Measurements from ENCODE around the gene TMEM35B.
"Not testable (repeated sequence)": the region's sequence is repeated elsewhere in the genome, so short reads cannot be mapped to it uniquely, and the experiment has no call there.

Gene TMEM35B

DNA sequence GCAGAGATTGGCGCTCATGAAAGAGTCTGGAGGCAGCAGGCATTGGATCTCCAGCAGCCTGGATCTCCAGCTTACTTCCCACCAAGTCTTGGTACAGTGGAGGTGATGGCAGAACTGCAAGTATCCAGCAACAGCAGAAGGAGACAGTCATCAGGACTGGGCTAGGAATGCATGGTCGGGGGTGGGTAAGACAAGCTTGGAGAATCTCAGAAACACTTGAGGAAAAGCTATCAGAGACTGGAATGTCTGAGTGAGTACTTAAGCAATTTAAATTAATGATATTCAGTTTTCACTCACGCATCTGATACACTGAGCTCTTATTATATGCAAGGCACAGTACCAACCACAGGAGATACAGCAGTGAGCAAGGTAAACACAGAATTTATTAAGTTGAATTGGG is 9.8 kb downstream of the TMEM35B start:
- no peak for DNase-seq

DNA sequence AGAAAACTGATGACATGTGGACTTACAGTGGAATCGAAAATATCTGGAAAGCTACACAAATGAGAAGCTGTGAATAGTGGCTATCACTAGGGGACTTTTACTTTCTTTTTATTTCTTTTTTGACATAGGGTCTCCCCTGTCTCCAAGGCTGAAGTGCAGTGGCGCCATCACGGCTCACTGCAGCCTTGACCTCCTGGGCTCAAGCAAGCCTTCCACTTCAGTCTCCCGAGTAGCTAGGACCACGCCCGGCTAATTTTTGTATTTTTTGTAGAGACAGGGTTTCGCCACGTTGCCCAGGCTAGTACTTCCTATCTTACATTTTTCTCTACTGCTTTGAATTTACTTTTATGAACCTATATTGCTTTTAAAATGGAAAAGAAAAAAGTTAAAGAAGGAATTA is 10.5 kb downstream of the TMEM35B start:
- DNase-seq, result no peak

DNA sequence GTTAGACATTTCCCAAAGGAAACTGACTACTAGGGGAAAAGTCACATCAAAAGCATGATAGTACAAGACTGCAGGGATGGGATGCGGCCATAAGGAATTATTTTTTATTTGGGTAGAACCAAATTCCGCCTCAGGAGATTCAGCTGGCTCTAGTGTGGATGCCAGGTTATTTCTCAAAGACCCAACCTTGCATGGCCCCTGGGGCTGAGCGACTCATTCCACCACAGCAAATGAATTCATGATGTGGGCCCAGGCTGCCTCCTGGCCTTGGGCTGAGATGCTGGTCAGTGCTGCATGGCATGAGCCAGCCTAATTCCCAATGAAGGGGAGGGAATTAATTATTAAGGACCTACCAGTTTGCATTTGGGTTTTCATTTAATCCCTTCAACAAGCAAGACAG is 11.8 kb downstream of the TMEM35B start:
- DNase-seq, result no peak

DNA sequence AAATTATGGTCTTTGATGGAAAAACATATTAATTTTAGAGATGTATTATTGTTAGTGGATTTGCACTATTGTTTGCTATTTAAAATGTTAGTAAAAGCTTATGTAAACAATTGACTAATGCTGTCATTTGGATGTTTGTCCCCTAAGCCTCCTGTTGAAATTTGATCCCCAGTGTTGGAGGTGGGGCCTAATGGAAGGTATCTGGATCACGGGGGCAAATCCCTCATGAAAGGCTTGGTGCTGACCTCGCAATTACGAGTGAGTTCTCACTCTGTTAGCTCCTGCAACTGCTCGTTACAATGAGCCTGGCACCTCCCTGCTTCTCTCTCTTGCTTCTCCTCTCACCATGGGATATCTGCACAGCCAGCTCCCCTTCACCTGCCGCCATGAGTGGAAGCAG is 14.3 kb downstream of the TMEM35B start:
- no peak for DNase-seq

DNA sequence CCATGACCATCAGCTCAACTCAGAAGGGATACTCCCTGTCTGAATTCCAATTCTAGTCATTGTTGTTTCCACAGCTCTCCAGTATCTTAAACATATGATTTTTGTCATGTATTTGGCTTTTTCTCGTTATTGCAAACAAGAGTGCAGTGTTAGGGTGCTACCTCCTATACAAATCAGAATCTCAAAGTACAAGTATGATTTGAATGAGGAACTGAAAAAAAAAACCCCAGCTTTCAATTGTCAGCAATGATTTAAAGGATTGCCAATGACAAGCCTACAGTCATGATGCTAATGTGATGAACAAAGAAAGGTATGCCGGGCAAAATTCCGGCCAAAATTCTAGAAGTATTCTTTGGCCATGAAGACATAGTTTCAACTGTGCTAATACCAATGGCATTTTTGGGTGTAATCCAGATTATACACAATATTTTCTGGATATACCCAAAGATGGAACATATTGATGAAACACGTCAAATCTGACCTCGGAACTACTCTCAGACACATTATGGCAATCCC is 14.9 kb downstream of the TMEM35B start:
- DNase-seq, result no peak

DNA sequence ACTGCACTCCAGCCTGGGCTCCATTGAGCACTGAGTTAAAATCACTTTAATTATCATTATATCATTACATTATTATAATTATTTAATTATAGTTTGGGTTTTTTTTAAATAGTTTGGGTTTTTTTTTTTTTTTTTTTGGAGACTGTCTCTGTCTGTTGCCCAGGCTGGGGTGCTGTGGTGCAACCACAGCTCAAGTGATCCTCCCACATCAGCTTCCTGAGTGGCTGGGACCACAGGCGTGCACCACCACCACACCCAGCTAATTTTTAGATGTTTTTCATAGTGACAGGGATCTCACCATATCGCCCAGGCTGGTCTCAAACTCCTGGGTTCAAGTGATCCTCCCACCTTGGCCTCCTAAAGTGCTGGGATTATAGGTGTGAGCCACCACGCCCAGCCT is 16.9 kb downstream of the TMEM35B start:
- DNase-seq, result not testable (repeated sequence)

DNA sequence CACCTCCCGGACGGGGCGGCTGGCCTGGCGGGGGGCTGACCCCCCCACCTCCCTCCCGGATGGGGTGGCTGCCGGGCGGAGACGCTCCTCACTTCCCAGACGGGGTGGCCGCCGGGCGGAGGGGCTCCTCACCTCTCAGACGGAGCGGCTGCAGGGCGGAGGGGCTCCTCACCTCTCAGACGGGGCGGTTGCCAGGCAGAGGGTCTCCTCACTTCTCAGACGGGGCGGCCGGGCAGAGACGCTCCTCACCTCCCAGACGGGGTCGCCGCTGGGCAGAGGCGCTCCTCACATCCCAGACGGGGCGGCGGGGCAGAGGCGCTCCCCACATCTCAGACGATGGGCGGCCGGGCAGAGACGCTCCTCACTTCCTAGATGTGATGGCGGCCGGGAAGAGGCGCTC is 17.5 kb downstream of the TMEM35B start:
- DNase-seq, result not testable (repeated sequence)

DNA sequence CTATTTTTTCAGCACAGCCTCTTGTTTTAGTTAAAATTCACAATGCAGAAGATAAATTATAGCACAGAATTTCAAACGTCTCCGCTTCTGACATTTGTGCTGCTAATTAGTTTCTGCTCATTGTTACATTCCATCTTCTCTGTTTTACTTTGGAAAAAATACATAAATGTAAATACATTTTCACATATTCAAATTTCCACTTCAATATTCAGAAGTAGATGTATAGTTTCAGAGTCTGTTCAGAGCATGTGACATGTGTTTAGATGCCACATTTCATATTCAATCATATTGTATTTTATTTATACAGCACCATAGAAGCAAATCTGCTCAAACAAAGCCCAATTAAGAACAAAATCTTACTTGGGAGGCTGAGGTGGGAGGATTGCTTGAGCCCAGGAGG is 19.6 kb downstream of the TMEM35B start:
- no peak for DNase-seq

DNA sequence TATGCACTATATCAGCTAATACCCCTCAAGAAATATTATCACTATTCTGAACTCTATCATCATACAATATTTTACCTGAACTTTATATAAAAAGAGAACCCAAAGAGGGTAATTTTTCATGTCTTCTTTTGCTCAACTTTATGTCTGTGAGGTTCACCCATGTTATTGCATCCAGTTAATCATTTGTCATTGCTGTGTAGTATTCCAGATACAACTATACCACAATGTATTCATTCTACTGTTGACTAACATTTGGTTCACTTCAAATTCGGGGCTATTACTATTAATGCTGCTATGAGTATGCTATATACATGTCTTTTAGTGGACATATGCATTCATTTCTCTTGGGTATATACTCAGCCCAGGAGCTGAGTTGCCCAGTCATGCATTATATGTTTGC is 34.7 kb downstream of the TMEM35B start:
- no peak for DNase-seq

DNA sequence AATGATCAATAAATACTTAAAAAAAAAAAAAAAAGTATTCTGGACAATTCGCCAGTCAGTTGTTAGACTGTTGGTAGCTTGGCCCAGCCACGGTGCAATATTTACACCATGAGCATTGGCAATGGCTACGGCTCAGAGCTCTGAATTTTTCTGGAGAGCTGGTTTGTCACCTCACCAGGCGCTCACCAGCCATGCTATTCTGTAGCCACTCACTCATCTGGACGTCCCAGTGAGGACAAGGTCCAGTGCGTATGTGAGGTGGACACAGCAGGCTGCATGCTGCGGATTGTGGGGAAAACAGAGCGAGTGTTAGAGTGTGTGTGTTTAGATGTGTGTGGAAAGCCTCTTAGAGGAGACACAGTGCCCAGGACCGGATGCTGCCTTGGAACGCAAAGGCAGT is 36.4 kb downstream of the TMEM35B start:
- DNase-seq, result not testable (repeated sequence)

DNA sequence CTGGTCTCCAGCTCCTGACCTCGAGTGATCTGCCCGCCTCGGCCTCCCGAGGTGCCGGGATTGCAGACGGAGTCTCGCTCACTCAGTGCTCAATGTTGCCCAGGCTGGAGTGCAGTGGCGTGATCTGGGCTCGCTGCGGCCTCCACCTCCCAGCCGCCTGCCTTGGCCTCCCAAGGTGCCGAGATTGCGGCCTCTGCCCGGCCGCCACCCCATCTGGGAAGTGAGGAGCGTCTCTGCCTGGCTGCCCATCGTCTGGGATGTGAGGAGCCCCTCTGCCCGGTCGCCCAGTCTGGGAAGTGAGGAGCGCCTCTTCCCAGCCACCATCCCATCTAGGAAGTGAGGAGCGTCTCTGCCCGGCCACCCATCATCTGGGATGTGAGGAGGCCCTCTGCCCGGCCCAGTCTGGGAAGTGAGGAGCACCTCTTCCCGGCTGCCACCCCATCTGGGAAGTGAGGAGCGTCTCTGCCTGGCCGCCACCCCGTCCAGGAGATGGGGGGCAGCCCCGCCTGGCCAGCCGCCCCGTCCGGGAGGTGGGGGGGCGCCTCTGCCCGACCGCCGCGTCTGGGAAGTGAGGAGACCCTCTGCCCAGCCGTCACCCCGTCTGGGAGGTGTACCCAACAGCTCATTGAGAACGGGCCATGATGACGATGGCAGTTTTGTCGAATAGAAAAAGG is 37.4 kb downstream of the TMEM35B start:
- not testable (repeated sequence) for DNase-seq

DNA sequence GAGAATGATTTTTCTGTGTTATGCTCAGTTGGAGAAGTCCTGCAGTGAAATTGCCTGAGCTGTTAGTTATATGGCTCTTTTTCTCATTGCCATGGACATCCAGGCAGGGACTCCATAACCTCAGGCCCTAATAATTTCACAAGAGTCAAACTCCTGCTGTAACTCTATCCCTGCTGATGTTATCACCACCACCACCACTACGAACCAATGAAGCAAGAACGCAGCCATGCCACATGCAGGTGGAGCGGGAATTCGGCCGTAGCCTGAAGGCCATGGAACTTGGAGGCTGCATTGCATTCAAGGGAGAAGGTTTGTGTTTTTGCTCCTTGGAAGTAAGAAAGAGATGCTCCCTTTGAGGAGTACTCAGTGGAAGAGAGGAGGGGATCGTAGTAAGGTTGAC is 38.9 kb downstream of the TMEM35B start:
- no peak for DNase-seq

DNA sequence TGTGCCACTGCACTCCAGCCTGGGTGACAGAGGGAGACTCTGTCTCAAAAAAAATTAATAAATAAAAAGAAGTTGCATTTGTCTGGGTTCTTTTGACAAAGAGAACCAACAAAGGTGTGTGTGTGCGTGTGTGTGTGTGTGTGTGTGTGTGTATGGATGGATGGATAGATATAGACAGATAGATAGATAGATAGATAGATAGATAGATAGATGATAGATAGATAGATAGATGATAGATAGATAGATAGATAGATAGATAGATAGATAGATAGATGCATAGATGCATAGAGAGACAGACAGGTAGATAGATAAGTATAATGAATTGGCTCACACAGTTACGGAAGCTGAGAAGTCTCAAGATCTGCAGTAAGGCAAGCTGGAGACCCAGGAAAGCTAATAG is 43.3 kb downstream of the TMEM35B start:
- DNase-seq, result not testable (repeated sequence)

All from stimulated activated CD4-positive, alpha-beta T cell treated with anti-CD3 and anti-CD28 coated beads, Interleukin-4, amount 100 ng/mL, for 1 hour (primary cell).